Liver (tissue), 3 donors: ENCODE results near the gene HLA-DRA.

Source experiments
- CTCF ChIP-seq: fragments of 150-350 bp; IDR thresholded peaks from 2 replicates; pipeline ENCODE4 v1.5.1; 2017; ENCODE audit warnings: improper control_type of control experiment, low read depth, low read length; ENCODE audit not compliant: missing input control
- EGR1 ChIP-seq, 2 donors: IDR thresholded peaks; 2 replicates each; pipeline ENCODE4 v1.6.1; 2016 to 2018; ENCODE audit warnings: antibody characterized with exemption in 2 of 2, low read depth in 2 of 2
- donor health status: healthy.
- donor health status: healthy.

- TF ChIP-seq CTCF (no peak), EGR1 (IDR thresholded peaks at IDR 0.05; ENCODE audit: low read depth in 2 of 2) (no peak)
These were observed 20.8 kb downstream of the HLA-DRA start for GRCh38 chr6:32460528-32460927.
